Panc1 (cell line): ENCODE results near the gene ANKRD33B. TPM values are rescaled to one million over a fixed set of nuclear protein-coding genes. Genes with fewer than 3 reads are reported as not detected.

Experiments used
- ATAC-seq: fragments of 200-7000 bp; cut with Tn5 transposase; 2 replicates; pipeline ENCODE4 v1.9.1; 2020; ENCODE audit warnings: mild to moderate bottlenecking, moderate library complexity
- BruUV-seq: library from RNA; stranded (reverse); fragments of 400-500 nt; replicated peaks from 2 replicates; lab custom pipeline; 2021; lab: Mats Ljungman, UMichigan
- CTCF ChIA-PET: fragments of 300-600 bp; sonication (Branson Sonifier 250); formaldehyde crosslinking; loops from one replicate; lab custom pipeline; 2022; ENCODE audit warnings: antibody characterized with exemption; lab: Charles Lee
- POLR2A ChIA-PET: fragments of 300-600 bp; sonication (Branson Sonifier 250); formaldehyde crosslinking; loops from one replicate; lab custom pipeline; 2022; ENCODE audit warnings: antibody characterized with exemption; lab: Charles Lee
- DNase-seq: peaks from one replicate; pipeline ENCODE4 v3.0.0-alpha.2; 2010; ENCODE audit warnings: low read depth, low spot score
- H3K27ac ChIP-seq: 2 replicates; pipeline ENCODE4 v1.5.1; 2011; ENCODE audit warnings: mild to moderate bottlenecking, low read length, inconsistent platforms
- H3K27me3 ChIP-seq: fragments of 200-500 bp; sonication (Bioruptor generic); 2 replicates; pipeline ENCODE4 v1.6.0; 2014; ENCODE audit warnings: low read length, inconsistent platforms; ENCODE audit not compliant: control insufficient read depth, insufficient read depth
- H3K36me3 ChIP-seq: fragments of 200-500 bp; sonication (Bioruptor generic); 2 replicates; pipeline ENCODE4 v1.5.1; 2014; ENCODE audit warnings: inconsistent platforms, mild to moderate bottlenecking, low read length, moderate library complexity; ENCODE audit not compliant: control insufficient read depth, insufficient read depth
- H3K4me1 ChIP-seq: 2 replicates; pipeline ENCODE4 v1.5.1; 2011; ENCODE audit warnings: inconsistent platforms, mild to moderate bottlenecking, low read length, moderate library complexity; ENCODE audit not compliant: control insufficient read depth, insufficient read depth
- H3K4me3 ChIP-seq, 2 experiments: 2 replicates each; pipeline ENCODE4 v1.5.1; 2011 to 2012; ENCODE audit warnings: low read depth in 2 of 2, low read length in 2 of 2, mild to moderate bottlenecking in 2 of 2, inconsistent platforms in 1 of 2, moderate library complexity in 1 of 2
- H3K9me3 ChIP-seq: fragments of 200-500 bp; sonication (Bioruptor generic); 2 replicates; pipeline ENCODE4 v1.5.1; 2014; ENCODE audit warnings: low read depth, mild to moderate bottlenecking, inconsistent platforms, low read length, moderate library complexity; ENCODE audit not compliant: control insufficient read depth, insufficient read depth
- CTCF ChIP-seq: fragments of 450-650 bp; IDR thresholded peaks from 2 replicates; pipeline ENCODE4 v1.5.1; 2017; ENCODE audit warnings: mild to moderate bottlenecking
- POLR2AphosphoS5 ChIP-seq: IDR thresholded peaks from 2 replicates; pipeline ENCODE4 v1.6.1; 2012; ENCODE audit warnings: mild to moderate bottlenecking, low read depth, low read length, moderate library complexity
- REST ChIP-seq, 2 experiments: IDR thresholded peaks; 2 replicates each; pipeline ENCODE4 v1.6.1; 2011 to 2012; ENCODE audit warnings: low read depth in 2 of 2, control low read depth in 1 of 2, low read length in 1 of 2, mild to moderate bottlenecking in 1 of 2, moderate library complexity in 1 of 2; ENCODE audit not compliant: insufficient read depth in 1 of 2
- SIN3A ChIP-seq: IDR thresholded peaks from 2 replicates; pipeline ENCODE4 v1.6.1; 2012; ENCODE audit warnings: low read depth, mild to moderate bottlenecking, low read length, moderate library complexity, borderline replicate concordance; ENCODE audit not compliant: insufficient read depth
- TCF7L2 ChIP-seq: IDR thresholded peaks from 2 replicates; pipeline ENCODE4 v1.6.1; 2011; ENCODE audit warnings: mild to moderate bottlenecking, low read depth, low read length, inconsistent platforms
- in situ Hi-C: cut with HindIII; loops from 2 replicates; pipeline ENCODE4 v1.10.0; 2016; ENCODE audit warnings: low sequenced_read_pairs, low pct_unique_long_range_greater_than_20kb
- intact Hi-C: fragments of 100-400 bp; cut with micrococcal nuclease; formaldehyde crosslinking; loops from one replicate; pipeline ENCODE4 v1.10.0; 2022; ENCODE audit not compliant: unreplicated experiment
- total RNA-seq: library from RNA; stranded (reverse); gene quantifications from one replicate; pipeline ENCODE4 v1.2.1, GENCODE V29; 2021; ENCODE audit not compliant: unreplicated experiment

Gene ANKRD33B
- total RNA-seq, 1 experiment from 2014 or later: 19.1 TPM

GRCh38 chr5:10576790-10577189 is 12.9 kb downstream of the ANKRD33B start:
- no TSS peak for BruUV-seq
- intact Hi-C loops: no loop called here
- no peak for ATAC-seq
- H3K9me3 ChIP-seq: no peaks in the 10 kb centered on the region
- POLR2A ChIA-PET: no interaction called here
- no peak overlapping the region for H3K4me3 ChIP-seq
- DNase-seq: no peak
- CTCF ChIA-PET: interaction anchor here (0.7 kb wide), 1 partner anchor 219 kb away, joined by 5 read pairs; no protein-coding TSS in a partner anchor
- H3K36me3 ChIP-seq: no peaks in the 10 kb centered on the region
- TF ChIP-seq POLR2AphosphoS5 (no peak), TCF7L2 (no peak), CTCF (no peak), REST (IDR thresholded peaks at IDR 0.05; ENCODE audit: insufficient read depth in 1 of 2, low read depth in 2 of 2, low read length in 1 of 2) (no peak), SIN3A (no peak)
- H3K27ac ChIP-seq: no peak overlapping the region
- H3K4me1 ChIP-seq: peaks cover 13% of the 10 kb centered on the region
- in situ Hi-C loops: no loop called here
- H3K27me3 ChIP-seq: no peaks in the 10 kb centered on the region

- peaks cover 13% of the 10 kb centered on the region for H3K4me1 ChIP-seq
- no peaks in the 10 kb centered on the region for H3K36me3 ChIP-seq
- TF ChIP-seq POLR2AphosphoS5: no peak
- no peak for TF ChIP-seq CTCF
- no peak for TF ChIP-seq TCF7L2
- no peak for TF ChIP-seq SIN3A
- no peak for TF ChIP-seq REST (IDR thresholded peaks at IDR 0.05; ENCODE audit: insufficient read depth in 1 of 2, low read depth in 2 of 2, low read length in 1 of 2)
- ChIA-PET CTCF (interaction anchor here (0.6 to 0.7 kb wide), 2 partner anchors 48 to 220 kb away, joined by 3 to 5 read pairs; no protein-coding TSS in a partner anchor), POLR2A (no interaction called here)
- no TSS peak for BruUV-seq
- intact Hi-C loops: no loop called here
- peak overlapping the region; percentile 8; the same call in 1 of the 2 replicates for H3K27ac ChIP-seq
- ATAC-seq (peak; percentile 59), DNase-seq (no peak)
- H3K9me3 ChIP-seq: no peaks in the 10 kb centered on the region
- no peak overlapping the region for H3K4me3 ChIP-seq
- H3K27me3 ChIP-seq: no peaks in the 10 kb centered on the region
- in situ Hi-C loops: no loop called here
Observed at GRCh38 chr5:10577371-10578292, 13.8 kb downstream of the ANKRD33B start.
